A549 (cell line): ENCODE measurements around the gene CFAP77. TPM values are rescaled to one million over a fixed set of nuclear protein-coding genes. Genes with fewer than 3 reads are reported as not detected.

Experiments
- ATAC-seq, 2 experiments: fragments of 200-7000 bp in 1 of 2; fragments of >200 bp in 1 of 2; cut with Nextera tagmentation in 1 of 2; cut with Tn5 transposase in 1 of 2; 3 replicates each; pipeline versions ENCODE4 v1.8.0 to v1.9.1; 2018 to 2020; ENCODE audit warnings: mild to moderate bottlenecking in 1 of 2, moderate library complexity in 1 of 2
- CTCF ChIA-PET: fragments of 300-600 bp; sonication (Branson Sonifier 250); formaldehyde crosslinking; extraction: SDS; loops from one replicate; lab custom pipeline; 2021; ENCODE audit warnings: antibody characterized with exemption, inconsistent platforms; lab: Yijun Ruan, JAX
- POLR2A ChIA-PET: fragments of 350-600 bp; formaldehyde crosslinking; extraction: SDS; loops from one replicate; lab custom pipeline; 2021; ENCODE audit warnings: antibody characterized with exemption, inconsistent platforms; lab: Yijun Ruan, JAX
- DNase-seq, 2 experiments: peaks; one replicate each; pipeline versions ENCODE4 v3.0.0 to v3.0.0-alpha.2; 2011 to 2016; ENCODE audit warnings: low read depth in 1 of 2, low spot score in 1 of 2
- FAIRE-seq: peaks from 2 replicates; lab custom pipeline; 2011; peaks lifted over from hg19 to GRCh38; lab: Jason Lieb, UNC
- H3K27ac ChIP-seq, 2 experiments: fragments of >200 bp; sonication (Bioruptor Twin); formaldehyde crosslinking; 3 replicates each; pipeline ENCODE4 v1.5.1; 2016 to 2017
- H3K4me1 ChIP-seq: fragments of >200 bp; sonication (Bioruptor Twin); formaldehyde crosslinking; 3 replicates; pipeline ENCODE4 v1.6.1; 2016
- H3K4me2 ChIP-seq: fragments of >200 bp; sonication (Bioruptor Twin); formaldehyde crosslinking; 3 replicates; pipeline ENCODE4 v1.6.1; 2016
- H3K4me3 ChIP-seq: fragments of >200 bp; sonication (Bioruptor Twin); formaldehyde crosslinking; 3 replicates; pipeline ENCODE4 v1.5.1; 2016
- H3K9me3 ChIP-seq: fragments of >200 bp; sonication (Bioruptor Twin); formaldehyde crosslinking; 3 replicates; pipeline ENCODE4 v1.6.1; 2016
- BHLHE40 ChIP-seq: IDR thresholded peaks from 2 replicates; pipeline ENCODE4 v1.6.1; 2012; ENCODE audit warnings: low read depth, low read length, inconsistent platforms
- CBX8 ChIP-seq: fragments of 200-600 bp; sonication (generic); IDR thresholded peaks from 2 replicates; pipeline ENCODE4 v1.6.1; 2016
- CTCF ChIP-seq: fragments of >200 bp; sonication (Bioruptor Twin); formaldehyde crosslinking; IDR thresholded peaks from 3 replicates; pipeline ENCODE4 v1.5.1; 2016
- E2F6 ChIP-seq: IDR thresholded peaks from 2 replicates; pipeline ENCODE4 v1.6.1; 2012; ENCODE audit warnings: low read depth, borderline replicate concordance
- EHF ChIP-seq: fragments of 250-450 bp; sonication (Bioruptor Pico); IDR thresholded peaks from 2 replicates; pipeline ENCODE4 v1.5.0; 2020; ENCODE audit warnings: mild to moderate bottlenecking
- EHMT2 ChIP-seq: fragments of 200-600 bp; sonication (generic); IDR thresholded peaks from 2 replicates; pipeline ENCODE4 v1.6.1; 2016; ENCODE audit warnings: antibody characterized with exemption, low read depth, mild to moderate bottlenecking, moderate library complexity
- FOSB ChIP-seq: fragments of 250-450 bp; sonication (Bioruptor Pico); IDR thresholded peaks from 2 replicates; pipeline ENCODE4 v1.5.0; 2020; ENCODE audit warnings: mild to moderate bottlenecking, moderate library complexity
- FOSL2 ChIP-seq, 2 experiments: fragments of 450-650 bp in 1 of 2; fragments of >200 bp in 1 of 2; sonication (Bioruptor Twin) in 1 of 2; formaldehyde crosslinking; IDR thresholded peaks; 2 replicates each; pipeline versions ENCODE4 v1.5.0 to v1.6.1; 2016 to 2020; ENCODE audit warnings: mild to moderate bottlenecking in 1 of 2, moderate library complexity in 1 of 2
- FOXS1 ChIP-seq: fragments of 250-450 bp; sonication (Bioruptor Pico); IDR thresholded peaks from 2 replicates; pipeline ENCODE4 v1.5.0; 2020; ENCODE audit warnings: mild to moderate bottlenecking, moderate library complexity
- GATA3 ChIP-seq: IDR thresholded peaks from 2 replicates; pipeline ENCODE4 v1.6.1; 2012; ENCODE audit warnings: borderline replicate concordance
- HES2 ChIP-seq: fragments of >200 bp; sonication (Bioruptor Twin); formaldehyde crosslinking; IDR thresholded peaks from 2 replicates; pipeline ENCODE4 v1.6.1; 2016
- HEYL ChIP-seq: fragments of 250-450 bp; sonication (Bioruptor Pico); IDR thresholded peaks from 2 replicates; pipeline ENCODE4 v1.8.0; 2021; ENCODE audit warnings: mild to moderate bottlenecking, moderate library complexity
- HMGXB4 ChIP-seq: fragments of 250-450 bp; sonication (Bioruptor Pico); IDR thresholded peaks from 2 replicates; pipeline ENCODE4 v1.5.0; 2021; ENCODE audit warnings: mild to moderate bottlenecking, moderate library complexity, borderline replicate concordance
- KDM5A ChIP-seq: fragments of 200-600 bp; sonication (generic); IDR thresholded peaks from 2 replicates; pipeline ENCODE4 v1.6.1; 2016; ENCODE audit warnings: antibody characterized with exemption, mild to moderate bottlenecking
- NFE2L2 ChIP-seq: fragments of 150-350 bp; conservative IDR thresholded peaks from 2 replicates; pipeline ENCODE4 v1.6.1; 2014; ENCODE audit warnings: low read length
- POLR2AphosphoS2 ChIP-seq: conservative IDR thresholded peaks from 2 replicates; pipeline ENCODE4 v1.6.1; 2012; ENCODE audit warnings: low read length, improper control_type of control experiment, inconsistent platforms
- RARB ChIP-seq: fragments of 250-450 bp; sonication (Bioruptor Pico); IDR thresholded peaks from 2 replicates; pipeline ENCODE4 v1.8.0; 2021; ENCODE audit warnings: mild to moderate bottlenecking, moderate library complexity
- RCOR1 ChIP-seq: fragments of 150-350 bp; IDR thresholded peaks from 2 replicates; pipeline ENCODE4 v1.6.1; 2014; ENCODE audit warnings: antibody characterized with exemption, low read length, low read depth
- SREBF2 ChIP-seq: fragments of 450-650 bp; IDR thresholded peaks from 2 replicates; pipeline ENCODE4 v1.6.1; 2014; ENCODE audit warnings: mild to moderate bottlenecking, moderate library complexity
- ZC3H11A ChIP-seq: fragments of 450-650 bp; IDR thresholded peaks from 2 replicates; pipeline ENCODE4 v1.6.1; 2014; ENCODE audit warnings: antibody characterized with exemption, mild to moderate bottlenecking
- ZSCAN20 ChIP-seq: fragments of 250-450 bp; sonication (Bioruptor Pico); IDR thresholded peaks from 2 replicates; pipeline ENCODE4 v1.8.0; 2022; ENCODE audit warnings: mild to moderate bottlenecking, moderate library complexity
- WGBS: methylation state at CpG from one replicate; pipeline ENCODE4 v1.1.6; 2017; ENCODE audit errors: missing lambda C conversion rate; 5-methylcytosine and 5-hydroxymethylcytosine counted together
- polyA plus RNA-seq, 4 experiments: library from polyadenylated mRNA; depleted of rRNA in 3 of 4; stranded (reverse); fragments of >200 nt; fragmentation: RNase III in 1 of 4; extraction: RNeasy Plus Mini Kit Qiagen cat#74134 plus additional on column Dnase treatment in 1 of 4; gene quantifications; 2 replicates in 3 of 4; 3 replicates in 1 of 4; pipeline ENCODE4 v1.2.3, GENCODE V29; 2011 to 2017

CFAP77 gene
- polyA plus RNA-seq, 2 of the 4 experiments (the other 2 are of a cell fraction): 0.05 TPM; not detected in 1

- no peaks in the 10 kb centered on the region for H3K4me1 ChIP-seq
- no peaks in the 10 kb centered on the region for H3K9me3 ChIP-seq
- ChIA-PET CTCF (interaction anchor here (1.0 to 2.3 kb wide), 5 partner anchors 18 to 153 kb away, joined by 3 to 15 read pairs (median 4); no protein-coding TSS in a partner anchor), POLR2A (no interaction called here)
- ATAC-seq (no peak), DNase-seq (no peak), FAIRE-seq (no peak)
- H3K27ac ChIP-seq: no peak overlapping the region
- TF ChIP-seq KDM5A: no peak
- TF ChIP-seq FOSL2 (IDR thresholded peaks at IDR 0.05): no peak
- no peak for TF ChIP-seq FOSL2 (CRISPR knock-in tag; IDR thresholded peaks at IDR 0.05)
- TF ChIP-seq FOXS1 (CRISPR knock-in tag): no peak
- TF ChIP-seq RARB: no peak
- no peak for TF ChIP-seq CBX8
- no peak for TF ChIP-seq SREBF2
- no peak for TF ChIP-seq GATA3
- TF ChIP-seq ZSCAN20: no peak
- no peak overlapping the region for H3K4me2 ChIP-seq
- 21% methylated on average over 7 of the region's 9 CpGs for WGBS
- no peak overlapping the region for H3K4me3 ChIP-seq
These were observed 78.6 kb downstream of the CFAP77 start for GRCh38 chr9:132488626-132489025.

GRCh38 chr9:132489536-132489935 is 79.5 kb downstream of the CFAP77 start:
- Histone ChIP-seq H3K4me2 (no peak overlapping the region), H3K9me3 (no peaks in the 10 kb centered on the region), H3K4me1 (no peaks in the 10 kb centered on the region), H3K27ac (no peak overlapping the region), H3K4me3 (no peak overlapping the region)
- ATAC-seq (no peak), FAIRE-seq (no peak), DNase-seq (no peak)
- ChIA-PET CTCF (interaction anchor here (0.9 to 2.3 kb wide), 5 partner anchors 11 to 21 kb away, joined by 3 to 15 read pairs (median 3); no protein-coding TSS in a partner anchor), POLR2A (no interaction called here)
- WGBS: 41% methylated on average over 9 of the region's 9 CpGs
- TF ChIP-seq CTCF (no peak), HES2 (no peak), GATA3 (no peak), FOSL2 (IDR thresholded peaks at IDR 0.05) (no peak), FOSL2 (CRISPR knock-in tag; IDR thresholded peaks at IDR 0.05) (no peak), HEYL (CRISPR knock-in tag) (no peak)

GRCh38 chr9:132494857-132495256 is 84.8 kb downstream of the CFAP77 start:
- no peak for FAIRE-seq
- TF ChIP-seq EHMT2: no peak
- TF ChIP-seq HES2: no peak
- no peak for TF ChIP-seq E2F6
- no peak for TF ChIP-seq FOSB
- TF ChIP-seq NFE2L2: no peak
- TF ChIP-seq HMGXB4: no peak
- no peak for TF ChIP-seq ZC3H11A
- TF ChIP-seq POLR2AphosphoS2: no peak
- no peak for TF ChIP-seq BHLHE40
- TF ChIP-seq EHF (CRISPR knock-in tag): no peak
- no peak for TF ChIP-seq RCOR1
- H3K27ac ChIP-seq: no peak overlapping the region
- no peak for DNase-seq
- WGBS: 11% methylated on average over 2 of the region's 2 CpGs
- H3K4me1 ChIP-seq: no peaks in the 10 kb centered on the region
- H3K4me3 ChIP-seq: no peak overlapping the region
- no peaks in the 10 kb centered on the region for H3K9me3 ChIP-seq
- H3K4me2 ChIP-seq: no peak overlapping the region
- no peak for ATAC-seq
- CTCF ChIA-PET: interaction anchor here (0.6 to 1.4 kb wide), 2 partner anchors 13 to 1163 kb away, joined by 3 to 5 read pairs; no protein-coding TSS in a partner anchor
- POLR2A ChIA-PET: no interaction called here
